K562 (cell line): Measurements from ENCODE around the gene ELAVL3. TPM values are rescaled to one million over a fixed set of nuclear protein-coding genes. Genes with fewer than 3 reads are reported as not detected.

Experiments used
- ARID3B ChIP-seq: fragments of 250-450 bp; sonication (Bioruptor Pico); IDR thresholded peaks from 2 replicates; pipeline ENCODE4 v1.4.0; 2020; ENCODE audit warnings: borderline replicate concordance
- BMI1 ChIP-seq: fragments of 150-350 bp; IDR thresholded peaks from 2 replicates; pipeline ENCODE4 v1.6.1; 2014; ENCODE audit warnings: low read length
- CREB1 ChIP-seq, 2 experiments: sonication (generic) in 1 of 2; formaldehyde crosslinking in 1 of 2; IDR thresholded peaks; 2 replicates each; pipeline versions ENCODE4 v1.6.1 to v1.8.0; 2012 to 2022; ENCODE audit warnings: inconsistent platforms in 1 of 2, mild to moderate bottlenecking in 1 of 2, missing genetic modification reagents in 1 of 2, moderate library complexity in 1 of 2
- EP300 ChIP-seq: IDR thresholded peaks from 2 replicates; pipeline ENCODE4 v1.6.1; 2012; ENCODE audit warnings: low read length, improper control_type of control experiment
- EZH2 ChIP-seq: IDR thresholded peaks from 2 replicates; pipeline ENCODE4 v1.6.1; 2012; ENCODE audit warnings: low read depth, mild to moderate bottlenecking, inconsistent platforms, low read length, borderline replicate concordance
- GMEB1 ChIP-seq: fragments of 250-450 bp; sonication (Bioruptor Pico); IDR thresholded peaks from 2 replicates; pipeline ENCODE4 v1.4.0; 2020; ENCODE audit warnings: mild to moderate bottlenecking
- GTF3C2 ChIP-seq: IDR thresholded peaks from 3 replicates; pipeline ENCODE4 v1.6.1; 2011; ENCODE audit warnings: borderline replicate concordance, mild to moderate bottlenecking, moderate library complexity; ENCODE audit not compliant: insufficient read length; ENCODE audit errors: extremely low read depth
- HMG20A ChIP-seq: fragments of 450-650 bp; formaldehyde crosslinking; conservative IDR thresholded peaks from 2 replicates; pipeline ENCODE4 v1.4.0; 2020; ENCODE audit warnings: mild to moderate bottlenecking, mixed read lengths
- KDM5B ChIP-seq: fragments of 200-600 bp; sonication (generic); IDR thresholded peaks from 2 replicates; pipeline ENCODE4 v1.6.1; 2012; ENCODE audit warnings: low read depth, mild to moderate bottlenecking, moderate library complexity, low read length, control low read depth, inconsistent platforms; ENCODE audit not compliant: insufficient replicate concordance
- KLF6 ChIP-seq: fragments of 250-450 bp; sonication (Bioruptor Pico); IDR thresholded peaks from 2 replicates; pipeline ENCODE4 v1.4.0; 2020; ENCODE audit warnings: mild to moderate bottlenecking, moderate library complexity, borderline replicate concordance
- LARP7 ChIP-seq: fragments of 450-650 bp; IDR thresholded peaks from 2 replicates; pipeline ENCODE4 v1.6.1; 2016
- MIER1 ChIP-seq: fragments of 450-650 bp; IDR thresholded peaks from 2 replicates; pipeline ENCODE4 v1.6.1; 2016; ENCODE audit warnings: antibody characterized with exemption, mild to moderate bottlenecking, low read depth
- MXI1 ChIP-seq: IDR thresholded peaks from 2 replicates; pipeline ENCODE4 v1.6.1; 2011; ENCODE audit warnings: low read depth, mild to moderate bottlenecking, improper control_type of control experiment, low read length
- NUFIP1 ChIP-seq: fragments of 450-650 bp; IDR thresholded peaks from 2 replicates; pipeline ENCODE4 v1.6.1; 2018; ENCODE audit not compliant: partially characterized antibody
- POLR3A ChIP-seq: IDR thresholded peaks from 2 replicates; pipeline ENCODE4 v1.6.1; 2011; ENCODE audit warnings: borderline replicate concordance, mild to moderate bottlenecking, moderate library complexity; ENCODE audit not compliant: insufficient read length, insufficient read depth; ENCODE audit errors: extremely low read depth
- SRF ChIP-seq, 2 experiments: fragments of 250-450, 450-650 bp in 1 of 2; sonication (Bioruptor Pico) in 1 of 2; sonication (generic) in 1 of 2; formaldehyde crosslinking; IDR thresholded peaks; 2 replicates each; pipeline versions ENCODE4 v1.5.0 to v1.5.1; 2020 to 2022; ENCODE audit warnings: mild to moderate bottlenecking in 1 of 2, missing genetic modification reagents in 1 of 2
- TAL1 ChIP-seq: fragments of 450-650 bp; IDR thresholded peaks from 2 replicates; pipeline ENCODE4 v1.6.1; 2016; ENCODE audit warnings: mild to moderate bottlenecking
- ZFP1 ChIP-seq: fragments of 450-650 bp; formaldehyde crosslinking; IDR thresholded peaks from 2 replicates; pipeline ENCODE4 v1.4.0; 2020; ENCODE audit warnings: mild to moderate bottlenecking, mixed read lengths
- ZNF384 ChIP-seq: IDR thresholded peaks from 2 replicates; pipeline ENCODE4 v1.6.1; 2012; ENCODE audit warnings: low read depth, low read length, improper control_type of control experiment
- ZNF740 ChIP-seq, 3 experiments: fragments of 200-800 bp in 1 of 3; sonication (Bioruptor generic) in 1 of 3; sonication (generic) in 1 of 3; formaldehyde crosslinking in 1 of 3; IDR thresholded peaks; 2 replicates each; pipeline versions ENCODE4 v1.6.1 to v1.8.0; 2016 to 2022; ENCODE audit warnings: mild to moderate bottlenecking in 2 of 3, missing compliant biosample characterization in 2 of 3, missing genetic modification characterization in 2 of 3, missing genetic modification reagents in 1 of 3
- polyA plus RNA-seq, 8 experiments: library from polyadenylated mRNA; depleted of rRNA in 4 of 8; stranded (reverse) in 5 of 8; unstranded in 3 of 8; fragments of >200 nt; fragmentation: Nextera tagmentation in 2 of 8; fragmentation: Illumina TruSeq in 1 of 8; extraction: Ambion mirVana in 2 of 8; extraction: Trizol in 1 of 8; gene quantifications; 2 replicates each; pipeline versions ENCODE4 v1.2.1 to v1.2.3, GENCODE V29; 2011 to 2014; ENCODE audit warnings: inconsistent platforms in 1 of 8, missing spikeins in 1 of 8
- total RNA-seq, 7 experiments: library from RNA; depleted of rRNA in 6 of 7; stranded (reverse); fragments of >200 nt in 6 of 7; fragmentation: Illumina TruSeq in 2 of 7; extraction: Trizol in 2 of 7; gene quantifications; 2 replicates each; pipeline versions ENCODE4 v1.2.1 to v1.2.3, GENCODE V29; 2011 to 2021; ENCODE audit warnings: low replicate concordance in 1 of 7

The ELAVL3 gene
- total and polyA plus RNA-seq, 9 of the 15 experiments (the other 6 are each of a cell fraction or from before 2014, with no cell fraction given), result not detected

- no peak for TF ChIP-seq NUFIP1
- TF ChIP-seq CREB1 (IDR thresholded peaks at IDR 0.05), result peak; percentile 89
- TF ChIP-seq CREB1 (CRISPR knock-in tag; IDR thresholded peaks at IDR 0.05), result peak; percentile 93
- TF ChIP-seq ZNF384, result no peak
- no peak for TF ChIP-seq MIER1
- no peak for TF ChIP-seq GTF3C2
- TF ChIP-seq KDM5B, result peak; percentile 48
- peak; percentile 82 for TF ChIP-seq BMI1
- TF ChIP-seq EP300, result no peak; the same call in 1 of the 2 replicates
- TF ChIP-seq LARP7, result no peak
- TF ChIP-seq ZNF740 (CRISPR knock-in tag; IDR thresholded peaks at IDR 0.05), result no peak; the same call in 1 of the 2 replicates
- TF ChIP-seq ZNF740 (tag; IDR thresholded peaks at IDR 0.05), result peak in 1 of 2 experiments; percentile 62; a peak in 1 of 4 replicates
- peak; percentile 85 for TF ChIP-seq GMEB1
- TF ChIP-seq EZH2, result no peak
- no peak for TF ChIP-seq POLR3A
- TF ChIP-seq ZFP1 (CRISPR knock-in tag), result no peak
- no peak for TF ChIP-seq TAL1
- peak in 1 of 2 experiments; percentile 82; a peak in 1 of 4 replicates for TF ChIP-seq SRF (CRISPR knock-in tag; IDR thresholded peaks at IDR 0.05)
- TF ChIP-seq MXI1, result peak; percentile 95
- TF ChIP-seq ARID3B (CRISPR knock-in tag), result no peak
- TF ChIP-seq HMG20A, result no peak
- TF ChIP-seq KLF6, result no peak; the same call in 1 of the 2 replicates
Measured at GRCh38 chr19:11435057-11435832, 45.6 kb downstream of the ELAVL3 start, which contains the start of the genes ODAD3 and PRKCSH (continued).
